Right renal pelvis (tissue), 4 donors: ENCODE results near the gene MAP3K9. TPM values are rescaled to one million over a fixed set of nuclear protein-coding genes. Genes with fewer than 3 reads are reported as not detected.

Experiments used
- DNase-seq, 4 donors: peaks; one replicate each; pipeline ENCODE4 v3.0.0-alpha.2; 2013; ENCODE audit warnings: low read depth in 4 of 4, low spot score in 3 of 4, missing footprints in 1 of 4
- polyA plus RNA-seq, 4 donors: library from polyadenylated mRNA; unstranded; fragments of 120-200 nt; gene quantifications; one replicate each; pipeline ENCODE4 v1.2.1, GENCODE V29; 2013; ENCODE audit not compliant: insufficient read length in 4 of 4

MAP3K9 gene
- polyA plus RNA-seq, 4 donors, result 3.7 to 4.0 (median 3.9) TPM

DNA sequence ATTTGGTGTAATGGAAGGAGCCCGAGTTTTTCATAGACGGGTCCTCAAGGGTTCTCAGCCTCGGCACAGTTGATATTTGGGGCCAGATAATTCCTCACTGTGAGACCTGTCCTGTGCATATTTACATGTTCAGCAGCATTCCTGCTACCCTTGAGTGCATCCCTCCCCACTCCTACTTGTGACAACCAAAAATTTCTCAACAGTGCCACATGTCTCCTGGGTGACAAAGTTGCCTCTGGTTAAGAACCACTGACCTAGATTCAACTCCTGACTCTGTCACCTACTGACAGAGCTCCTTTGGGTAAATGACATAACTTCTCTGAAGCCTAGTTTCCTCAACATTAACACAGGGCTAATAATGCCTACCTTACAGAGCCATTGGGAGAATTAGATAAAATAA is 107.2 kb downstream of the MAP3K9 start:
- DNase-seq, result no peak

DNA sequence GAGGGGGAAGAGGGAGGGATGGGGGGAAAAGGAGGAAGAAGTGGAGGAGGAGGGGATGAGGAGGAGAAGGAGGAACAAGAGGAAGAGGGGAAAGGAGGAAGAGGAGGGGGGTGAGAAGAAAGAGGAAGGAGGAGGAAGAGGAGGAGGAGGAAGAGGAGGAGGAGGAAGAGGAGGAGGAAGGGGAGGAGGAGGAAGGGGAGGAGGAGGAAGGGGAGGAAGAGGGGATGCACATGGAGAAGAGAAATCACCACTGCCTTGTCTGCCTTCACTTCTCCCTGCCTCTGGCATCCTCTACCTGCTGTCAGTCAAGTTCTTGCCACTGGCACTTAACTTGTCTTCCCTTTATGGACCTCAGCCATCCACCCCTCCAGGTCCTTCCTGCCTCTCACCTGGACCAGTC is 107.7 kb downstream of the MAP3K9 start:
- no peak for DNase-seq

DNA sequence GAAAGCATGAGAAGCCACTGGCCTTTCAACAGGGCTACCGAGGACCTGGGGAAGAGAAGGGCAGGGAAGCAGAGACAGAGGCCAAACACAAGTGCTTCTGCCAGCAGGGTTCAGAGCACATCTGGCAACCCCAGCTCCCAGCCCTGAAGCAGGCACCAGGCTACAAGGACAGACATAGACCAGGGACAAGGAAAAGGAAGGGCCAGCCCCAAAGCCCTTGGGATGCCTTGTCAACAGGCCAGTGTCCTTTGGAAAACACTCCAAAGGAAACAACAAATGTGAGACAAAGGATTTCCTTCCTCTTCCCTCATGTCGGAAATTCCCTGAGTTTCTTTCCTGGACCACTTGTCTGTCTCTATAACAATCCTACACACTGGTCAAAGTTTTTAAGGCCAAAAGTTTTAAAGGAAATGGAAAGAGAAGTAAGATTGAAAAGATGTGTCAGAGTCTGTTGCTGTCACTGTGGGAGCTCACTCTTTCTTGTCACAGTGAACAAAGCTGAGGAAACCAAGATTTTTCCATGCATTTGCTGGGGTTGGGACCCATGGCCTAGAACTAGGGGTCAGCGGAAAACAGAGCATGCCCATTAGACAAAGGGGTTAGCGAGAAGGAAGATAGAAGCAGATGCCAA is 108.2 kb downstream of the MAP3K9 start:
- DNase-seq, result no peak

DNA sequence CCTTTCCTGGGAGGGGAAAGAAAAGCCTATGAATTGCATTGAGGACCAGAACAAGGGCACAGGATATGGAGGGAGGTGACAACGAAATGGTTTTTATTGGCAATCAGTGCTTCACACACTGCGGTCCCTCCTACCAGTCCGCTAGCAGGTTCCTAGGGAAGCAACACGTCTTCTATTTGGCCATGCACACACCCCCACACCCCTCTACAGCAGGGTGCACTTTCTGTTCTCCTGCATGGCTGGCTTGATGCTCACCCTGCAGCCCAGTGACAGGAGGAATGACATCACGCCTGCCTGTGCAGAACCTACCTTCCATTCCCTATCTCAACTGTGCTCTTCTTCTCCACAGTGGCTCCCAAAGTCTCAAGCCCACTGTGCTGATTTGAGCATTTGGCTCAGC is 109.7 kb downstream of the MAP3K9 start:
- no peak for DNase-seq

DNA sequence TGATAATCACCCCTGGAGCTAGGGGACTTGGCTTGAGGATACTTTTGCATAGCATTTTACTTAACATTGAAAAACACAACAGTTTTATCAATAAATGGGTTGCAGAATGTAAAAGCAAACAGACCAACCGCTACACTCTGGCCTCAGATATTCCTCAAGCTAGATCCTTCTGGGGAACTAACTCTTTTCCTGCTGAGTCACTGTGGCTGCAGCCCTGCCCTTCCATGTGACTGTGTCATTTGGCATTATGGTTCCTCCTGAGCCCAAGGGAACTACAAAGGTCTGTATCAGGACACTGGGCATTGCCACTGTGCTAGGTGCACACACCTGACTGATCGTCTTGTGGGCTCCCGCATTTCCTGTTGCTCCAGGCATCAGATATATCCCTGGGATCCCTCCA is 111.0 kb downstream of the MAP3K9 start:
- DNase-seq, result no peak

DNA sequence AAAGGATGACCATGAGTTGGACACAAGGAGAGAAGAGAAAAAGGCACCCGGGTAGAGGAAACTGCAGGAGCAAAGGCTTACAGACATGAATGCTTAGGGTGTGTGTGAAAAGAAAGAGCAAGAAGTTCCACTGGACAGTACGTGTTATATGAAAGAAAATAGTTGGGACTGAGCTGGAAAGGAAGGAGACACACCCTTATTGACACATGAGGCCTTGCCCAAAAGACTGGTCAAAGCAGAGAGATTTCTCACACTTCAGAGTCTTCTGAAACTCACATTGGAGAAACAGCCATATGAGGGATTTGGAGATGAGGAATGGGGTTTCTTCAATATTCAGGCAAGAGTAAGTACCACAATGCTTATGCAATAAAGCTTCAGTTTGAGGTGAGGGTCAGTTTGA is 111.6 kb downstream of the MAP3K9 start:
- DNase-seq, result no peak

DNA sequence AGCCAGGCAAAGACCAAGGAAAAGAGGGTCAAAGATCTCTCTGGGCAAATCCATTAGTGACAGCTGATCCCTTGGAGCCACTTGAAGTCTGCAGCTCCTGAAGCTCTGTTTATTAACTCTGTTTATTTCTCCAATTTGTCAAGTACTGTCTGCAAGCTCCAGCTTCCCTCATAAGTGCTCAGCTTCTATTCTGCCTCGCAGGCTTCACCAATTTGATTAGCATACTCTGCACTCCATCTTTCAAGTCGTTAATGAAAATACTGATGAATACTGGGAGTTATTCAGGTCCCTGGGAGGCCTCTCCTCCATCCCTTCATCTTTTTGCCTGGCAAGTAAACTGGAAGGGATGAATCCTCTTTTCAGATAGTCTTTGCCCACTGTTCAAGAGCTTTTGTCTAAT is 113.3 kb downstream of the MAP3K9 start:
- no peak for DNase-seq

DNA sequence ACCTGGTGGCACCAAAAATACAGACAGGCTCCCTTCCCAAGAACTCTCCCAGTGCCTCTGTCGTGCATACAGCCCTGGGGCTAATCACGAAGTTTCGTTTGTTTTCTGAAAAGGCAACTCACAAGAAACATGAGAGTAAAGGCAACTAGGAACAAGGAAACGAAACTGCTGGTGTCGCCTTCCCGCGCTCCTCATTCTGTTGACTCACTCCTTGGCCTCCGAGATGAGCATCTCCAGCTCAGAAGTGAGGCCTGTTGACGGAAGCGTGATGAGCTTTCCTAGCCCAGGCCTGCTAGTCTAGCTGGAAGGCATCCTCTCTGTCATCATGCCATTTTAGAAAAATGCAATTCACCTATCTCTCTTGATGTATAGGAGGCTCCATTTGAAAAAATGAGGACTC is 117.1 kb downstream of the MAP3K9 start:
- DNase-seq, result no peak

DNA sequence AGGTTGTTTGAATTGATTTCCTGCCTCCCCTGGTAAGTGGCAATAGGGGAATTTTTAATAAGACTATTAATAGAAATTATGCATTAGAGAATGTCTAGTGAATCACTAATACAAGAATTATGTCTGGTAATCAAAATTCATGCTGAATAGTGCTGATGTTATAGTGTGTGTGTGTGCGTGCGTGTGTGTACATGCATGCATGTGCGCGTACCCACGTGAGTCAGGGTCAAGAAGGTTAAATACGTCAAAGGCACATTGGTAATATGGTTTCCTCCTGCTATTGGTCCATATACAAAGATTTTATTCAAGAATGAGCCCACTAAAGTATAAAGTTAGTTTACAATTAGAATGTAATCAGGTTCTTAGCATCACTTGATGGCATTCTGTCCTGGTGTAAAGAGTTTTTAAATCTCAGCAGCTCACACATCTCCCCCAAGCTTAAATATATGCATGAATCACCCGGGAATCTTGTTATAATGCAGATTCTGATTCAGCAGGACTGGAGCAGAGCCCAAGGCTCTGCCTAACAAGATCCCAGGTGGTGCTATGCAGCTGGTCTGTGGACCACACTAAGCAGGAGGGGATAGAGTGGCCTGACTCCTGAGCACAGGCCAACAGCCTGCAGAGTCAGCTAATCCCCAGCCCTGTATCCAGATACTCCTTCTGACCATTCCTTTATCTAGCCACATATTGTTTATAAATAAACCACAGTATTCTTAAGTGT is 123.7 kb downstream of the MAP3K9 start:
- no peak for DNase-seq

DNA sequence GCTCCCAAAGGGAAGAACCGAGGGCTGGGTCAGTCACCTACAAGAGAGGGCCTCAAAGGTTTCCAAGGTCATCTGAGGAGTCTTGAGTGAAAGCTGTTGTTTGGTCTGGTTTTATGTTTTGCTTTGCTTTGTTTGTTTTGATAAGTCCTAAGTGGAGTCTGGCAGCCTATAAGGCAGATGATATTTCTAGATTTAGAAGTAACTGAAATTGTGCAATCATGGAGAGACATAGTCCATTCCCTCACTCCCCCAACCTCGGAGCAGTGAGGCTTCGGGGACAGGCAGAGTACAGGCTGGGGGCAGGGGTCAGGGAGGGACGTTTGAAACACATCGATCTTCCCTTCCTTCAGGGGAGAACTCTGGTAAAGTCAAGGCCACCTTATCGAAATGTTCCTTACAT is 125.3 kb downstream of the MAP3K9 start:
- no peak for DNase-seq

DNA sequence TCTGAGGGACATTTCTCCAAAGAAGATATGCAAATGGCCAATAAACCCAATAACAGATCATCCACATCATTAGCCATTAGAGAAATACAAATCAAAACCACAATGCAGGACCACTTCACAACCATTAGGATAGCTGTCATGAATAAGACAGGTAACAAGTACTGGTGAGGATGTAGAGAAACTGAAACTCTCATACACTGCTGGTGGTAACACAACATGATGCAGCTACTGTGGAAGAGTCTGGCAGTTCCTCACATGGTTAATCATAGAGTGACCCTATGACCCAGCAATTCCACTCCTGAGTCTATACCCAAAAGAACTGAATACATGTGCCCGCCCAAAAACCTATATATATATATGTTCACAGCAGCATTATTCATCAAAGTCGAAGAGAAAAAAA is 128.6 kb downstream of the MAP3K9 start:
- DNase-seq, result no peak

DNA sequence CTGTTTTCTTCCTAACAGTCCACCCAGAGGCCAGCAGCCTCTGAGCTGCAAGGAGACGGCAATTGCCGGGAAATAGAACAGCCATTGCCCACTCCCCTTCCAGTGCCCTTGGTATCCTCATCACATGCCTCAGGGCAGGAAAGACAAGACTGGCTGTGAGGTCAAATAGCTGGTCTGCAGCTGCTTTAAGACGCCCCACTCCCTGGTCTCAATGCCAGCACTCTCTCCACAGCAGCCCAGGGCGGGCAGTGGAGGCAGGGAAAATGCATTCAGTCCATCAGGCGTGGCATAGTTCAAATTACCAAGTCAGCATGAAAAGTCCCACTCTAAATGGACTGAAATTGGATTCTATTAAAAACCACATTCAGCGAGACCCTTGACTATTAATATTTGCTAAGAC is 132.0 kb downstream of the MAP3K9 start:
- DNase-seq, result no peak

Other genes starting within 250 kb of the MAP3K9 start
- 10 to 100 TPM; 33.3 to 43.8 (median 42.0) TPM for gene MED6, start 208.9 kb downstream of the MAP3K9 start, polyA plus RNA-seq
- 1 to 10 TPM; 3.2 to 3.8 (median 3.7) TPM for gene TTC9, start 167.6 kb downstream of the MAP3K9 start, polyA plus RNA-seq
- 10 to 100 TPM; 39.8 to 41.7 (median 40.4) TPM for gene PCNX1, start 97.9 kb upstream of the MAP3K9 start, polyA plus RNA-seq